GM10248 (cell line): Measurements from ENCODE around the gene ZFAND4.

Source experiments
- CTCF ChIA-PET: fragments of 300-600 bp; sonication (Branson Sonifier 250); formaldehyde crosslinking; extraction: SDS; loops from one replicate; lab custom pipeline; 2021; ENCODE audit warnings: antibody characterized with exemption; lab: Yijun Ruan, JAX
- POLR2A ChIA-PET: fragments of 350-650 bp; sonication (Branson Sonifier 250); formaldehyde crosslinking; extraction: SDS; loops from one replicate; lab custom pipeline; 2020; ENCODE audit warnings: antibody characterized with exemption; lab: Yijun Ruan, JAX
- DNase-seq: peaks from one replicate; pipeline ENCODE4 v3.0.0; 2012; ENCODE audit errors: extremely low spot score
- CTCF ChIP-seq: IDR thresholded peaks from 2 replicates; pipeline ENCODE4 v1.5.1; 2012; ENCODE audit warnings: mild to moderate bottlenecking, low read depth; ENCODE audit errors: extremely low read depth, missing control alignments, control extremely low read depth

The ZFAND4 gene

GRCh38 chr10:45647118-45647517 is 25.5 kb downstream of the ZFAND4 start:
- ChIA-PET POLR2A (no interaction called here), CTCF (interaction anchor here (1.4 to 1.5 kb wide), 2 partner anchors 183 to 185 kb away, joined by 3 to 4 read pairs; no protein-coding TSS in a partner anchor)
- no peak for DNase-seq
- TF ChIP-seq CTCF: no peak

DNA sequence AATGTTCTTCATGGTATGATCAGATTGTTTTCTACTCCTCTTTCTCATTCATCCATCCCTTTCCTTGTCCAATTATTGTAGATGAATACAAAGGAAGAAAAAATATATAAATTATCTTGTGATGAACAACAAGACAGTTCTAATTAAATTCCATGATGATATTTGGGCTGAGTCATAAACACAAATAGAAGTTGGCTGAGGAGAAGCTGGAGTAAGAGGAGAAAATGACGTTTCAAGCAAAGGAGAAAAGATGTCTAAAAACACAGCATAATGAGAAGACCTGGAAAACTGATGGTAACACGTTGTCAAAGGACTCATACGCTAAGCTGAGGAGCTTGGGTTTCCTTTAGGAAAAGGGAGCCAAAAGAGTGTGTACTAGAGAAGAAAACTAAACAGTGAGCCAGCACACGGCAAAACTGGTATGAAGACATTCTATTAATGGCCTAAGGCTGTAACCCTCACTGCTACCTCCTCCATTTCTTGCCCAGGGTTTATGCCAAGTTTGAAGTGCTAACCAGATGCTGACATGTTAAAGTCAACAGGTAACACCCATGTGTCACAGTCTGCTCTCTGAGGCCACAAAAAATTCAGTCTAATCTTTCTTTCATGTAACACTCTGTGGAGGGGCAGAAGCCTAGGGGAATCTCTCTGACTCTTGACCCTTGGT is 26.1 kb downstream of the ZFAND4 start:
- ChIA-PET POLR2A (no interaction called here), CTCF (interaction anchor here (1.4 to 2.9 kb wide), 3 partner anchors 13 to 184 kb away, joined by 3 to 9 read pairs (median 4); no protein-coding TSS in a partner anchor)
- no peak for DNase-seq
- no peak for TF ChIP-seq CTCF

DNA sequence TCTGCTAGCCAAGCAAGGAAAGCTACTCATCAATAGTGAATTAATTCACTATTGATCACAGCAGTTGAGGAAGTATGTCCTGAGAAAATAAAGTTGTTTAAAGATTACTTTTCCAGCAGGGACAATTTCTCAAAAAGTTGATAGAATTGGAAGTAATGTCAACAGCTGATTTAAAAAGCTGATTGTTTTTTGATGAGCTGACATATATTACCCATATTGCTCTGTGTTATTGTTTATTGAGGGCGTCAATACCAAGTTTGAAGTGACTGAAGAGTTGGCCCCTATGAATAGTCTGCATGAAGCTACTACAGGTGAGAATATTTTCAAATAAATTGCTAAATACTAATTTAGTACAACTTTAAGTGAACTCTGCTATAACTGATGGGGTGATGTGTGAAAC is 28.0 kb downstream of the ZFAND4 start:
- DNase-seq: no peak

DNA sequence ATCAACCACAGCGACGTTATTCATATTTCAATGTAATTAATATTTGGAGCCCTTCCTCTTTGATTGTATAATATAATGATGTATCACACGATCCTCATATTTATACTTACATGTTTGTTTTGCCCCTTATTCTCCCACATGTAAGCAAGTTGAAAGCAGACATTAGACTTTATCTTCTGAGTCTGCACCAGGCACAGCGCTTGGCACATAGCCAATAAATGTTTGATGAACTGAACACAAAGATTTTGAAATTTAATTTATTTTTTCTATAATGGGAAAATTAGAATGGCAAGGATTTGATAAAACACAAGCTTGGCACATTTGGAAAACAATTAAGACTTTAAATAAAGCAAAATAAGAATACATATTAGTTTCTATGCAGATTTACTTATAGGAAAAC is 31.6 kb downstream of the ZFAND4 start:
- no peak for TF ChIP-seq CTCF
- ChIA-PET CTCF (interaction anchor here (1.5 kb wide), 1 partner anchor 15 kb away, joined by 5 read pairs; no protein-coding TSS in a partner anchor), POLR2A (no interaction called here)
- no peak for DNase-seq

More for the DNA sequence above, 28.0 kb downstream of the ZFAND4 start:
- TF ChIP-seq CTCF: no peak
- ChIA-PET CTCF (interaction anchor here (0.9 to 2.9 kb wide), 6 partner anchors 10 to 151 kb away, joined by 3 to 11 read pairs (median 5); partner anchors contain the start of gene ZFAND4), POLR2A (interaction anchor here (0.6 kb wide), 2 partner anchors 16 to 68 kb away, joined by 5 to 8 read pairs; no protein-coding TSS in a partner anchor)

DNA sequence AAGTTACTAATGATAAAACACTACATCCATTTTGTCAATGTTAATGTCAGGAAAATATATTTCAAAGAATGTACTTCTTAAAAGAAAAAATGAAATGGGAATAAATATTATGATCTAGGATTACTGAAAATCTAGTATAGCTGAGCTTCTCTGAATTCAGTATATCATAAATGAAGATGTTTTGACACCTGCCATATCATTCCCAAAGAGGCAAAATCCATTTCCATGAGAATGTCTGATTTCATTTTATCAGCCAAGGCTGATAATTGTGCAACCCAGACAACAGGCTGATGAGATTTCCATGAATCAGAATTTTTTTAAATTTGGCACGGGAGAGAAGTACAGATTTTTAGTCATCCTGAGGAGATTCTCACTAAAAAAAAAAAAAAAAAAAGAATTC is 32.5 kb downstream of the ZFAND4 start:
- DNase-seq: no peak
- ChIA-PET CTCF (interaction anchor here (1.6 kb wide), 1 partner anchor 175 kb away, joined by 5 read pairs; no protein-coding TSS in a partner anchor), POLR2A (no interaction called here)
- TF ChIP-seq CTCF: no peak

GRCh38 chr10:45627412-45628048 is 45.0 kb downstream of the ZFAND4 start:
- CTCF ChIA-PET: interaction anchor here (2.3 kb wide), 1 partner anchor 45 kb away, joined by 7 read pairs; the partner anchor contains the start of gene ZFAND4
- POLR2A ChIA-PET: no interaction called here

More at GRCh38 chr10:45627412-45628048, 45.0 kb downstream of the ZFAND4 start:
- no peak for TF ChIP-seq CTCF
- no peak for DNase-seq
